Right lobe of liver (tissue), 4 donors: Measurements from ENCODE around the gene NUP35.

Source experiments
- POLR2A ChIP-seq: fragments of 450-650 bp; IDR thresholded peaks from one replicate; pipeline ENCODE4 v1.6.1; 2017; ENCODE audit warnings: antibody characterized with exemption, mild to moderate bottlenecking
- TF ChIP-seq, protein P1 (sequence below), 4 donors: fragments of 200-600 bp in 3 of 4; fragments of 450-650 bp in 1 of 4; IDR thresholded peaks; one replicate each; pipeline versions ENCODE4 v1.5.1 to v1.8.0; 2016 to 2022; ENCODE audit warnings: antibody characterized with exemption in 4 of 4, mild to moderate bottlenecking in 2 of 4
- donor health status: DM: no; HTN: no; CAD: no.
- donor health status: DM: no; HTN: no; CAD: no.
- donor health status: DM: no; HTN: yes; CAD: no.

GRCh38 chr2:183113630-183114029 is 10.6 kb upstream of the NUP35 start:
- TF ChIP-seq, protein P1, sequence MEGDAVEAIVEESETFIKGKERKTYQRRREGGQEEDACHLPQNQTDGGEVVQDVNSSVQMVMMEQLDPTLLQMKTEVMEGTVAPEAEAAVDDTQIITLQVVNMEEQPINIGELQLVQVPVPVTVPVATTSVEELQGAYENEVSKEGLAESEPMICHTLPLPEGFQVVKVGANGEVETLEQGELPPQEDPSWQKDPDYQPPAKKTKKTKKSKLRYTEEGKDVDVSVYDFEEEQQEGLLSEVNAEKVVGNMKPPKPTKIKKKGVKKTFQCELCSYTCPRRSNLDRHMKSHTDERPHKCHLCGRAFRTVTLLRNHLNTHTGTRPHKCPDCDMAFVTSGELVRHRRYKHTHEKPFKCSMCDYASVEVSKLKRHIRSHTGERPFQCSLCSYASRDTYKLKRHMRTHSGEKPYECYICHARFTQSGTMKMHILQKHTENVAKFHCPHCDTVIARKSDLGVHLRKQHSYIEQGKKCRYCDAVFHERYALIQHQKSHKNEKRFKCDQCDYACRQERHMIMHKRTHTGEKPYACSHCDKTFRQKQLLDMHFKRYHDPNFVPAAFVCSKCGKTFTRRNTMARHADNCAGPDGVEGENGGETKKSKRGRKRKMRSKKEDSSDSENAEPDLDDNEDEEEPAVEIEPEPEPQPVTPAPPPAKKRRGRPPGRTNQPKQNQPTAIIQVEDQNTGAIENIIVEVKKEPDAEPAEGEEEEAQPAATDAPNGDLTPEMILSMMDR (IDR thresholded peaks at IDR 0.05): no peak
- TF ChIP-seq POLR2A: no peak
